Activated gamma-delta T cell treated with anti-CD3 and anti-CD28 coated beads, Interleukin-2, amount 50 U/mL, for 16 hours (primary cell): ENCODE measurements around the gene RASGRF1.

Experiments
- DNase-seq: peaks from one replicate; pipeline ENCODE4 v3.0.0-alpha.2; 2020; ENCODE audit warnings: low read depth

The RASGRF1 gene

GRCh38 chr15:79093352-79093935 lies 2.9 kb upstream of the RASGRF1 start:
- DNase-seq: no peak

- no peak for DNase-seq
Measured at GRCh38 chr15:79092382-79092781, 1.8 kb upstream of the RASGRF1 start.

- no peak for DNase-seq
Measured at GRCh38 chr15:79091204-79091867, 756 bp upstream of the RASGRF1 start.

DNA sequence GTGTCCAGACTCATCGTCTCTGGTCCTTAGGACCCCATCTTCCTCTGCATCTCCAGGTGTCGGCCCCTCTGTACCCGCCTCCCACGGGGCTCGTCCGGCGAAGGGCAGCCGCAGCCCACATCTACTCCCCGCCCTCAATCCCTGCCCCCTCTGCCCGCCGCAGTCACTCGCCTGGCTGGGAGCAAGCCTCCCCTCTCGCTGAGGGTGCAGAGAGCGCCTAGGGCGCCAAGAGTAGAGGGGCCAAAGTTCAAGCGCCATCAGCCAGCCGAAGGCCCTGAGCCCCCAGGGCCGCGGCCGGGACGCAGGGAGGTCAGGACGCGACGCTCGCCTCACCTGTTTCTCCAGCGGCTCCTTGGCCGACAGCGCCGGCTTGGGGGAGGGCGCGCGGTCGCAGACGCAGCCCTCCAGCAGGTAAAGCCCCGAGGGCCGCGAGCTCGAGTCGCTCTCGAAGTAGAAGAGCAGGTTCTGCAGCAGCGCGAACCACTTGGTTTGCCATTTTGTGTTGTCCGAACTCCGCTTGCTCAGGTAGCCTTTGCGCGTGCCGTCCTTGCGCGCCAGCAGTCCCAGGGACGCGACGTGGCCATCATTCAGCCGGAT lies 592 bp downstream of the RASGRF1 start:
- DNase-seq: no peak

DNA sequence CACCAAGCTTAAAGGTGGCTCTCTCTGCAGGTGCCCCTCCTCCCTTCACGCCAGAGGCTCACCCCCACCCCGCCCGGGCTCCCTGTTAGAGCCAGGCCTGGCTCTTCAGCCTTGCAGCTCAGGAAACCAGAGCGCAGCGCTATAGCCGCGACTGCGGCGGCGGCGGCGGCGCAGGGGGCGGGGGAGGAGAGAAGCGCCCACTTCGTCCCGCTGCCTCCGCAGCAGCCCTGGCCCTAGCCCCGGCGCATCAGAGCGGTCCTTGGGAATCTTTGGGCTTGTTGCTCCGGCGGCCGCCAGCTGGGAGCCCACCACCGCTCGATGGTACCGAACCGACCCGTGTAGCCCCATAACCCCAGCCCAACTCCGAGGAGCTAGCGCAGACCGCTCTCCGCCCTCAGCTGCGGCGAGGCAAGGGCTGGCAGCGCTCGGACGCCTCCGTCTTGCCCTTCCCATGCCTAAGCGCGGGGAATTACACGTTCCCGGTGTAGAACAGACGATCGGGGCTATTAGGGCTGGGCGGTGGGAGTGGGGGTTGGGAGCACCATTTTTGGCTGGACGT lies 1.2 kb downstream of the RASGRF1 start:
- DNase-seq: no peak

DNA sequence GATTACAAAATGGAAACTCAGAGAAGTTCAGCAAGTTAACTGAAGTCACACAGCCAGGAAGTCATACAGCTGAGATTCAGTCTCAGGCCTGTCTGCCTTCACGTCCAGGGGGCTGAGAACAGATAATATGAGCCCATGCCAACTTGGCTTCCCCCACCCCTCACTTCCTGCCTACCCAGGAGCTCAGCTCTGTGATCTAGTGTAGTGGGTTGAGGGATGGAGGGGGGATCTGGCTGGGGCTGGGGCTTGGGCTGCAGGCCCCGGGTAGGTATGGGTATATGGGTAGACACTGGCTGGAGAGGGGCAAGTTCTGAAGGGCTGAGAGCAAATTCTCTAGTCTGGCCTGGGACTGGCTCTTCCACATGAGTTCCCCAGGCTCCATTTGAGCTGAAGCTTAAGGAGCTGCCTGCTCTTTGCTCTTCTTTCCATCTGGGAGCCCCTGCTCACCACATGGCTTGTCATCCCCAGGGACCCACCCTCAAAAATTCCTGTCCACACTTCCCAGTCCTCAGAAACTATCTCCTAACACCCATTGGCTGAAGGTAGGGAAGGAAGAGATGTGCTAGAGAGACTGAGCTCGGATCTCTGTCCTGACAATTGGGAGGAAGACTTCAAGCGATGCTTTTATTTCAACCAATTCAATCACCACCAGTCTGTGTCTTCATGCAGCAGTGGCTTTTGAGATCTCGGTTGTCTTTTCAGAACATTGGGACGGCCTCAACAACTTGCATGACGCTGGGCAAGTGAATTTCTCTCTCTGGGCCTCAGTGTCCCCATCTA lies 2.0 kb downstream of the RASGRF1 start:
- no peak for DNase-seq

DNA sequence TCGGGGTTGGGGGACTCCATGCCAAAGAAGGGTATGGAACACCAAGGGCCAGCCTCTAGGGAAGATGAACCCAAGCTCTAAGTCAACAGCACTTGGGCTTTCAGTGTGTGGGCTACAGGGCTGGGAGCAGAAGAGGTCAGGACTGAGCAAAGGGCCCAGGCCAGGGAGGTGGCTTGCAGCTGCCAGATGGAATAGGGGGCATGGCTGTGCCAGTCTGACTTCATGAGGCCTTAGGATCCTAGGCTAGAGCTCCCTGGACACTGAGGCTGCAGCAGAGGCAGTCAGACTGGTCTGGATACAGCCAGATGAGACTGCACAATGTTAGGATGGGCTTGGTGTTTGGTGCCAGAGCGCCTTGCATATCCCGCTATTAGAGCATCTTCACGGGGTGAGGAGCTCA lies 3.8 kb downstream of the RASGRF1 start:
- DNase-seq: no peak

DNA sequence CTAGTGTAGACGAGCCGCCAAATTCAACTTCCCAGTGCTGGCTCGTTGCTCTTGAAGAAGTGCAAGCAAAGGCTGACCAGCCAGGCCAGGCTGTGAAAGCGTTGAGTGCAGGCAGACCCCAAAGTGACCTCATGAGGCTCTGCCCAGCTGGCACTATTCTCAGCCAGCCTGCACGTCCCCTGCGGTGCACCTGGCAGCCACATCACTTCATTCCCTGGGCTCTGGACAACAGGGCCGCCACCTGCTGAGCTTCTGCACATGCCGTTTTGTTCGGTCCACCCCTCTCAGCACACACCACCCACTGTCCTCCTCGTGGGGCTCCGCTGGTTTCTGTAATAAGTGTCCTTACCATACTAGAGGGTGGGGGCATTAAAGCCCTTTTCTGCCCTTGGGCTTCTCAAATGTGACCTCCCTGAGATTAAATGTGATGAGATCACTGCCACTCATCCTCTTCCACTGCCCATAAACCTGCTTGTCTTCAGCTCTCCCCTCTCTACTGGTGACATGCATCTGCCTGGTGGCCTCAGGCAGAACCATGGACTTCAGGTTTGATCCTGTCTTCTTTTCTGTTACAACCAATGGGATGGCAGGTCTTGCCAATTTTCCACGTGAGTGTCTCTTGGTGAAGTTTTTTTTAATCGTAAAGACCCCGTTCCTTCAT lies 6.1 kb downstream of the RASGRF1 start:
- no peak for DNase-seq

DNA sequence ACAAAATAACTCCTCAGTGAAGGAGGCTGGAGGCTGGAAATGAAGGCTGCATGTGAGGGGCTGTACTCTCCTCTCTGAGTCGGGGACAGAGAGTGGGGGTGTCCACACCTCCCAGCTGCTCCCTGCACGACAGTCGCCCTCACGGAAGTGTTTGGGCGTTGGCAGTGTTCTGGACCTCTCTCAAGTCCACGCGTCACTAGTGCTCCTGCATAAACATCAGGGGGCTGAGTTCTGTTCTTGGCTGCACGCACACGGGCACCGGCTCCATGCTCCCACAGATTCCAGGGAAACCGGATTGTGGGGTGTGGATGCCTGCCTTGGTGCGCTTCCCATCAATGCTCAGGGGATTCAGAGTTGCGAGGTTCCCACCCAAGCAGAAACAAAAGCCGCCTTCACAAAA lies 7.4 kb downstream of the RASGRF1 start:
- no peak for DNase-seq

DNA sequence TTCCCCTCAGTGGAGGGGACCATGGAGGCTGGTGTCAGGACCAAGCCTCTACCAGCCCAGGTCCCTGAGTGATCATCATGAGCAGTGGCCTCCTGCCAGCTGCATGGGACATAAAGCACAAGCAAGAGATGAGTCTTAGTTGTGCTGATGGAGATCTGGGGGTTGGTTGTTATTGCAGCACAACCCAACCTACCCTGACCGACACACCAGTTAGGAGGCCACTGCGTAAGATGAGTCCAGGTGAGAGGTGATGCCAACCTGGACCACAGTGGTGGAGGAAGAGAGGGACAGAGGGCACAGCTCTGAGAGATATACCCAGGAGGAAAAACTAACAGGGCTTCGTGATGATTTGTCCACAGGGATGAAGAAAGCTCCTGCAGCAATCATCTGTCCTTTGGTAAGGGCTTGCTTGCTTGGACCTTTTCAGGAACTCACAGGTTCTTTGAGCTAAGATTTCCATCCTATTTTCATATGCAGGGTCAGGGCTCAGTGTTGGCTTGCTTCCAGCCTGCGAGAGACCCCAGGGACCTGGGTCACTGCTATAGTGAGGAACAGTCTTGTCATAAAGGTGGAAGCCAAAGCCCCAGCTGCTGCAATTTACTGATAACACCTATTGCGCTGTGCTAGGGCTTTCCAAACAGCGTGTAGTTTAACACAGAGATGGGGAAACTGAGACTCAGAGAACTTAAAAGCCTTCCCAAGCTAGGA lies 8.1 kb downstream of the RASGRF1 start:
- no peak for DNase-seq

- no peak for DNase-seq
Measured at GRCh38 chr15:79078763-79079410, 11.7 kb downstream of the RASGRF1 start.

- DNase-seq: no peak
Measured at GRCh38 chr15:79078003-79078402, 12.6 kb downstream of the RASGRF1 start.

DNA sequence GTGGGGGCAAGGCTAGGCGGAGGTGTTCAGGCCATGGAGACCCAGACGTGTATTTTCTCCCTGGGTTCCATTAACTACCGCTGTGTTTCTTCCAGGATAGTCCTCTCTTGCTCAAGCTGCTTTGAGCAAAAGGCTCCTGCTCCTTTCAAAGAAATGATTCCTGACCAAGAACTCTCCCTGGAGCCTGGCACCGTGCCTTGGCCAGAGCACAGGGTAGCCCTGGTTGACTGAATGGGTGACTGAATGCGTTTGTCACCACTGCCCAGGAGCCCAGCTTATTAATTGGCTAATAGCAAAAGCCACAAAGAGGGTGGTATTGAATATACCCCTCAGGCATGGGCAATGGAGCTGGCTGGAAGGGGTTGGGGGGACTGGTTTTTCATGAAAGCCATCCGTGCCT lies 13.9 kb downstream of the RASGRF1 start:
- DNase-seq: no peak

- no peak for DNase-seq
Measured at GRCh38 chr15:79075256-79075655, 15.3 kb downstream of the RASGRF1 start.

DNA sequence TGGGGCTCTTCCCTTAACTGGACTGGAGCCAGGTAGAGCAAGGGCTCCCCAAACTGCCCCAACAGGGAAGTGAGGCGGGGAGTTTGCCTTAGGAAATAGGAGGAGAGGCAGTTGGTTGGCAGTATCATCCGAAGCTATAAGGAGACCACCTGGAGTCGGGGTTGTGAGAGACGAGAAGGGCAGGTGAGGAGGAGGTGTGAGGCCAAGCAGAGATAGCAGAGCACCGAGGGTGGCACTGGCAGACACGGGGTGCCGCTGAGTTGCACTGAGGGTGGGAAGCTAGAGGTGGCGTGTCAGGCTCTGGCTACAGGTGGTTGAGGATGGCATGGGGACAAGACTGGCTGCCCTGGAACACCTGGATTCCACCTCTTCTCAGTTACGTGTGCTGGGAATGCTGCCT lies 17.2 kb downstream of the RASGRF1 start:
- no peak for DNase-seq

GRCh38 chr15:79071901-79072300 lies 18.7 kb downstream of the RASGRF1 start:
- DNase-seq: no peak

DNA sequence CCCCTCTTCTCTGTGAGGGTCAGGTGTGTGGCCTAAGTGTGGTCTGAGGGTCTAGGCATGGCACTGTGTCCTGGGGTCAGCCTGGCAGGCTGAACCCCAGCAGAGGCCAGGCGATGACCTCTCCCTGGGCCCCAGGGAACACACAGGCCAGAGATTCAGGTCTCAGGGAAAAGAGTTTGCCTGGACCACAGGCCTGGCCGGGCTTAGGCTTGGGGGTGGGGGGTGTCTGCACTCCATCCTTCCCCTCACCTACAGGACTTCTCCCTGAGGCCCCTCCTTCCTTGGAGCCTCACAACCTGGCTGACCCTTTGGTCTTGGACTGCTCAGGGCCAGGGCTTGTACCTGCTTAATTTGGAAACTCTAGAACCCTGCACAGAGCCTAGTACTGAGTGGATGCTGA lies 21.8 kb downstream of the RASGRF1 start:
- no peak for DNase-seq

- DNase-seq: no peak
Measured at GRCh38 chr15:79067969-79068368, 22.6 kb downstream of the RASGRF1 start.

DNA sequence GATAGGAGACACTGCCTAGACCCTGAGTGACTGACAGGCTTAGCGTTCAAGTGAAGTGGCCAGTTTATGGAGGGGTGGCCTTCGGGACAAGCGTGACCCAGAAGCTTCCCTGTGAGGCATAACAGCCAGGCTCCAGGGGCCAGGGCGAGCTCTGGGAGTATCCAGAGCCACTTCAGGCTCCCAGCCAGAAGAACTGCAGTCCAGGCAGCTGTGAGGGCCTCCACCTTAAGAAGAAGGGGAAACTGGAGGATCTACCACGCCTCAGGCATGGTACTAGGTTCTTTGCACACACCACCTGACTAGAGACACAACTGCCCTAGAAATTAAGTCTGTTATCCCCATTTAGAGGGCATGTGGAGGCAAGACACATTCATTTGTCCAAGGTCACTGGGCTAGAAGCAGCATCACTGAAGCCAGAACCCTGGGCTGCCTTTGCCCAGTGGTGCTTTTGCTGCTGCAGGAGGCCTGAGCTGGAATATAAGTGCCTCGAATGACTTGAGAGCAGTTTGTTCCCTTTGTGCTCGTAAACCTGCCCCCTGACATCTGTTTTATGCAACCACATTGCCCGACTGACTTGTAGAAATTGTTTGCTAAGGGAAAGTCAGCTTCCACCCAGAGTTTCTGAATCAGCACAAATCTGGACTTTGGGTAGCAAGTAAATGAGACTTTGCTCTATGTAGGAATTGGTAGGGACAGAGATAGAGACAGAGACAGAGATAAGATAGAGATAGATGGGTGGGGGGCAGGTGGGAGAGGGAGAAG lies 23.3 kb downstream of the RASGRF1 start:
- no peak for DNase-seq

GRCh38 chr15:79066391-79067071 lies 24.0 kb downstream of the RASGRF1 start:
- DNase-seq: no peak
